ENCODE results near the gene HLCS. TPM values are rescaled to one million over a fixed set of nuclear protein-coding genes. Genes with fewer than 3 reads are reported as not detected.

The HLCS gene
- total and polyA plus RNA-seq, 2 of the 4 experiments (the other 2 are of a cell fraction): 10.6 to 21.0 TPM

DNA sequence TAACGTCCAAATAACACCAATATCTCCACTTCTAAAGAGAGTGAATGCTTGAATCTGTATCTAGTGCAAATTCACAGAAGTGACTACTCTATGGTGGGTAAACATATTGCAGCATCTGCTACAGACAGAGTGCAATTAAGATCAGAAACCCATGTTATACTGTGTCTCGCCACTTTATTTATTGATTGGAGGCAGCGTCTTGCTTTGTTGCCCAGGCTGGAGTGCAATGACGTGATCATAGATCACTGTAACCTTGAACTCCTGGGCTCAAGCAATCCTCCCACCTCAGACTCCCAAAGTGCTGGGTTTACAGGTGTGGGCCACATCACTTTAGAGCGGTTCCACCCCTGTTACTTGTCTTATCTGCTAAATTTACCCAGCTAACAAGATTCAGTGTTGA lies 57.0 kb downstream of the HLCS start:
- Histone ChIP-seq H3K4me2 (ENCODE audit: low read depth, low read length) (0 out of 2 replicates have a peak overlapping the region, but pooled peaks have one; percentile 7), H2AFZ (replicated peaks; ENCODE audit: low read length, poor library complexity) (no peak overlapping the region), H3K4ac (ENCODE audit: low read depth, low read length) (peak overlapping the region; percentile 97), H3K14ac (replicated peaks; ENCODE audit: low read depth, low read length) (peak overlapping the region; percentile 90), H2BK120ac (ENCODE audit: low read depth, low read length) (peak overlapping the region; percentile 99), H4K5ac (ENCODE audit: low read depth, low read length) (peak overlapping the region; percentile 94), H3K36me3 (ENCODE audit: control insufficient read depth, insufficient read depth, low read length) (no peaks in the 10 kb centered on the region), H3K9me1 (ENCODE audit: insufficient read depth, low read length) (peaks cover 9% of the 10 kb centered on the region), H2BK15ac (ENCODE audit: low read depth, low read length) (peak overlapping the region; percentile 84), H4K20me1 (ENCODE audit: insufficient read depth, low read length) (no peaks in the 10 kb centered on the region), H4K91ac (ENCODE audit: insufficient read depth, low read depth, low read length) (peak overlapping the region; percentile 94), H2BK20ac (ENCODE audit: low read depth, low read length) (peak overlapping the region; percentile 99), H3K56ac (ENCODE audit: extremely low read depth, insufficient read depth, low read length) (peak overlapping the region; percentile 84), H4K8ac (ENCODE audit: low read depth in 2 of 2, low read length in 2 of 2) (peak overlapping the region; percentile 70 to 94), H3K23ac (ENCODE audit: low read depth, low read length) (peak overlapping the region; percentile 61; the same call in 1 of the 2 replicates), H3K4me1 (ENCODE audit: control insufficient read depth, insufficient read depth, low read length) (peaks cover 16% of the 10 kb centered on the region), H3K9me3 (ENCODE audit: control insufficient read depth, insufficient read depth, low read length) (no peaks in the 10 kb centered on the region), H2BK5ac (ENCODE audit: low read depth, low read length, poor library complexity, severe bottlenecking) (peak overlapping the region; percentile 81), H2AK9ac (replicated peaks; ENCODE audit: low read depth, low read length, poor library complexity) (no peak overlapping the region), H3K79me1 (ENCODE audit: low read depth in 1 of 2, low read length in 2 of 2) (peaks cover 9 to 43% of the 10 kb centered on the region in 2 experiments), H2AK5ac (ENCODE audit: low read depth, low read length) (peak overlapping the region; percentile 92), H3K27me3 (ENCODE audit: control insufficient read depth, insufficient read depth, low read length) (no peaks in the 10 kb centered on the region), H3K9ac (ENCODE audit: low read depth, low read length) (peak overlapping the region; percentile 27), H3K18ac (ENCODE audit: low read depth, low read length) (peak overlapping the region; percentile 92), H3K27ac (ENCODE audit: insufficient read depth, low read length) (peak overlapping the region; percentile 95), H3K4me3 (ENCODE audit: insufficient read depth, low read depth, low read length) (no peak overlapping the region)
- peak; percentile 38 for DNase-seq
- no TSS peak for BruUV-seq (replicated peaks)
- ATAC-seq (ENCODE audit: low read depth): peak; percentile 4; the same call in 1 of the 2 replicates
- intact Hi-C loops (cut with micrococcal nuclease) (no loop called here), in situ Hi-C loops (cut with MboI; ENCODE audit: low sequenced_read_pairs) (no loop called here), dilution Hi-C loops (cut with HindIII; ENCODE audit: low sequenced_read_pairs, unreplicated experiment) (no loop called here)
- TF ChIP-seq RAD21 (IDR thresholded peaks at IDR 0.05; ENCODE audit: low read length): no peak
- no peak for TF ChIP-seq SMC3 (IDR thresholded peaks at IDR 0.05; ENCODE audit: low read depth, low read length)
- TF ChIP-seq FOS (IDR thresholded peaks at IDR 0.05; ENCODE audit: low read depth, low read length): no peak
- TF ChIP-seq CHD1 (IDR thresholded peaks at IDR 0.05; ENCODE audit: low read depth, low read length): no peak
- no peak for TF ChIP-seq RFX5 (IDR thresholded peaks at IDR 0.05; ENCODE audit: low read depth, low read length)
- TF ChIP-seq RCOR1 (IDR thresholded peaks at IDR 0.05; ENCODE audit: insufficient replicate concordance, low read length): peak; percentile 20
- no peak for TF ChIP-seq POLR2A (IDR thresholded peaks at IDR 0.05; ENCODE audit: low read depth, low read length)
- no peak for TF ChIP-seq BHLHE40 (IDR thresholded peaks at IDR 0.05; ENCODE audit: low read depth, low read length)
- TF ChIP-seq, protein P1, sequence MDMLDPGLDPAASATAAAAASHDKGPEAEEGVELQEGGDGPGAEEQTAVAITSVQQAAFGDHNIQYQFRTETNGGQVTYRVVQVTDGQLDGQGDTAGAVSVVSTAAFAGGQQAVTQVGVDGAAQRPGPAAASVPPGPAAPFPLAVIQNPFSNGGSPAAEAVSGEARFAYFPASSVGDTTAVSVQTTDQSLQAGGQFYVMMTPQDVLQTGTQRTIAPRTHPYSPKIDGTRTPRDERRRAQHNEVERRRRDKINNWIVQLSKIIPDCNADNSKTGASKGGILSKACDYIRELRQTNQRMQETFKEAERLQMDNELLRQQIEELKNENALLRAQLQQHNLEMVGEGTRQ (IDR thresholded peaks at IDR 0.05; ENCODE audit: low read depth, low read length): no peak
- no peak for TF ChIP-seq MXI1 (IDR thresholded peaks at IDR 0.05; ENCODE audit: borderline replicate concordance, low read depth, low read length)
- peak; percentile 83 for TF ChIP-seq CEBPB (IDR thresholded peaks at IDR 0.05; ENCODE audit: low read depth, low read length)
- no peak for TF ChIP-seq CTCF (conservative IDR thresholded peaks at IDR 0.05; ENCODE audit: low read depth, low read length)
- TF ChIP-seq MAFK (IDR thresholded peaks at IDR 0.05; ENCODE audit: low read depth, low read length): no peak
- no peak for TF ChIP-seq NFE2L2 (IDR thresholded peaks at IDR 0.05; ENCODE audit: low read depth, low read length)
- TF ChIP-seq, protein P2, sequence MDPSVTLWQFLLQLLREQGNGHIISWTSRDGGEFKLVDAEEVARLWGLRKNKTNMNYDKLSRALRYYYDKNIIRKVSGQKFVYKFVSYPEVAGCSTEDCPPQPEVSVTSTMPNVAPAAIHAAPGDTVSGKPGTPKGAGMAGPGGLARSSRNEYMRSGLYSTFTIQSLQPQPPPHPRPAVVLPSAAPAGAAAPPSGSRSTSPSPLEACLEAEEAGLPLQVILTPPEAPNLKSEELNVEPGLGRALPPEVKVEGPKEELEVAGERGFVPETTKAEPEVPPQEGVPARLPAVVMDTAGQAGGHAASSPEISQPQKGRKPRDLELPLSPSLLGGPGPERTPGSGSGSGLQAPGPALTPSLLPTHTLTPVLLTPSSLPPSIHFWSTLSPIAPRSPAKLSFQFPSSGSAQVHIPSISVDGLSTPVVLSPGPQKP (IDR thresholded peaks at IDR 0.05; ENCODE audit: borderline replicate concordance, low read depth, low read length): no peak
- no peak for TF ChIP-seq MAZ (IDR thresholded peaks at IDR 0.05; ENCODE audit: borderline replicate concordance, low read depth, low read length)
- 20% methylated on average over 1 of the region's 5 CpGs; no CpG with 5 or more reads in 1 of the 2 experiments for WGBS, 2 experiments (ENCODE audit: extremely low coverage in 2 of 2, insufficient read length in 1 of 2)
- CTCF ChIA-PET: no interaction called here
- POLR2A ChIA-PET (ENCODE audit: unreplicated experiment): no interaction called here

Data from IMR-90 (cell line).